Sigmoid colon (tissue), 7 donors: Measurements from ENCODE around the gene CCL23. TPM values are rescaled to one million over a fixed set of nuclear protein-coding genes. Genes with fewer than 3 reads are reported as not detected.
"Not testable (repeated sequence)": the region's sequence is repeated elsewhere in the genome, so short reads cannot be mapped to it uniquely, and the experiment has no call there.

Source experiments
- DNase-seq: peaks from one replicate; pipeline ENCODE4 v3.0.0-alpha.2; 2019
- H3K27ac ChIP-seq, 4 donors: fragments of 200-600 bp; sonication (generic); one replicate each; pipeline ENCODE4 v1.5.1; 2016 to 2019; ENCODE audit warnings: mild to moderate bottlenecking in 1 of 4
- H3K27me3 ChIP-seq, 3 donors: fragments of 200-600 bp; sonication (generic); one replicate each; pipeline ENCODE4 v1.5.1; 2019; ENCODE audit warnings: mild to moderate bottlenecking in 1 of 3
- H3K36me3 ChIP-seq, 4 donors: fragments of 200-600 bp; sonication (generic); one replicate each; pipeline ENCODE4 v1.5.1; 2016 to 2019
- H3K4me1 ChIP-seq, 4 donors: fragments of 200-600 bp; sonication (generic); one replicate each; pipeline ENCODE4 v1.5.1; 2017 to 2019
- H3K4me3 ChIP-seq, 4 donors: fragments of 200-600 bp; sonication (generic); one replicate each; pipeline ENCODE4 v1.5.1; 2017 to 2019; ENCODE audit warnings: mild to moderate bottlenecking in 2 of 4, moderate library complexity in 1 of 4
- H3K9me3 ChIP-seq, 4 donors: fragments of 200-600 bp in 3 of 4; sonication (generic) in 3 of 4; one replicate each; pipeline versions ENCODE4 v1.5.1 to v1.6.1; 2013 to 2019
- CTCF ChIP-seq, 4 experiments: fragments of 450-650 bp in 3 of 4; fragments of 200-600 bp in 1 of 4; IDR thresholded peaks; one replicate each; pipeline ENCODE4 v1.5.1; 2016 to 2019; ENCODE audit warnings: antibody characterized with exemption in 4 of 4, mild to moderate bottlenecking in 3 of 4, moderate library complexity in 2 of 4
- EP300 ChIP-seq, 4 donors: sonication (generic); formaldehyde crosslinking; IDR thresholded peaks; one replicate each; pipeline ENCODE4 v1.6.1; 2017; ENCODE audit warnings: antibody characterized with exemption in 4 of 4
- POLR2A ChIP-seq, 2 donors: fragments of 450-650 bp; IDR thresholded peaks; one replicate each; pipeline ENCODE4 v1.6.1; 2016; ENCODE audit warnings: antibody characterized with exemption in 2 of 2, mild to moderate bottlenecking in 2 of 2, moderate library complexity in 2 of 2
- POLR2AphosphoS5 ChIP-seq, 4 donors: sonication (generic); formaldehyde crosslinking; IDR thresholded peaks; one replicate each; pipeline ENCODE4 v1.6.1; 2017; ENCODE audit warnings: antibody characterized with exemption in 4 of 4
- WGBS, 2 donors: extraction: QIAGEN DNeasy Blood & Tissue Kit; methylation state at CpG; one replicate each; pipeline ENCODE4 v1.1.7; 2013; 5-methylcytosine and 5-hydroxymethylcytosine counted together
- intact Hi-C: fragments of 100-400 bp; cut with DNase I; formaldehyde crosslinking; loops from one replicate; pipeline ENCODE4 v1.15.1; 2023
- polyA plus RNA-seq, 3 donors: library from polyadenylated mRNA; stranded (reverse); fragments of 200-250 nt; gene quantifications; one replicate each; pipeline ENCODE4 v1.2.3, GENCODE V29; 2013
- total RNA-seq, 4 donors: library from RNA; depleted of rRNA; stranded (reverse); fragments of >200 nt; gene quantifications; one replicate each; pipeline ENCODE4 v1.1.0, GENCODE V29; 2016
- donor health status: healthy with polysubstance abuse.
- donor health status: Bipolar disorder and iron deficiency.
- donor health status: healthy.

Gene CCL23
- total and polyA plus RNA-seq, 7 donors: 0.82 to 18.6 (median 6.0) TPM; not detected in 2

GRCh38 chr17:36024106-36024869, 6.5 kb upstream of the CCL23 start:
- intact Hi-C loops: no loop called here
- TF ChIP-seq POLR2A (IDR thresholded peaks at IDR 0.05) (no peak), CTCF (IDR thresholded peaks at IDR 0.05) (no peak), POLR2AphosphoS5 (IDR thresholded peaks at IDR 0.05) (no peak), EP300 (IDR thresholded peaks at IDR 0.05) (no peak)
- H3K36me3 ChIP-seq: no peaks in the 10 kb centered on the region
- no peaks in the 10 kb centered on the region for H3K27me3 ChIP-seq
- no peak overlapping the region for H3K27ac ChIP-seq
- H3K4me3 ChIP-seq: no peak overlapping the region
- 88 to 90% methylated on average over 6 of the region's 6 CpGs for WGBS, 2 donors
- H3K4me1 ChIP-seq: no peaks in the 10 kb centered on the region
- no peak for DNase-seq
- peaks cover 0 to 2% (median 0%) of the 10 kb centered on the region in 4 donors for H3K9me3 ChIP-seq

GRCh38 chr17:36019423-36019822, 1.7 kb upstream of the CCL23 start:
- TF ChIP-seq POLR2AphosphoS5 (IDR thresholded peaks at IDR 0.05): no peak
- TF ChIP-seq EP300 (IDR thresholded peaks at IDR 0.05): no peak
- TF ChIP-seq POLR2A (IDR thresholded peaks at IDR 0.05): no peak
- no peak for TF ChIP-seq CTCF (IDR thresholded peaks at IDR 0.05)
- no peak for DNase-seq
- intact Hi-C loops: no loop called here
- H3K4me1 ChIP-seq: no peaks in the 10 kb centered on the region
- 91 to 97% methylated on average over 2 of the region's 2 CpGs for WGBS, 2 donors
- H3K9me3 ChIP-seq: peaks cover 0 to 2% (median 0%) of the 10 kb centered on the region in 4 donors
- H3K27ac ChIP-seq: no peak overlapping the region
- H3K27me3 ChIP-seq: no peaks in the 10 kb centered on the region
- no peaks in the 10 kb centered on the region for H3K36me3 ChIP-seq
- H3K4me3 ChIP-seq: no peak overlapping the region

- Histone ChIP-seq H3K9me3 (peaks cover 0 to 6% (median 4%) of the 10 kb centered on the region in 4 donors), H3K4me1 (no peaks in the 10 kb centered on the region), H3K36me3 (no peaks in the 10 kb centered on the region), H3K4me3 (no peak overlapping the region), H3K27me3 (no peaks in the 10 kb centered on the region), H3K27ac (no peak overlapping the region)
- 94 to 96% methylated on average over 2 of the region's 2 CpGs for WGBS, 2 donors
- intact Hi-C loops: no loop called here
- DNase-seq: no peak
- TF ChIP-seq CTCF (IDR thresholded peaks at IDR 0.05) (no peak), POLR2AphosphoS5 (IDR thresholded peaks at IDR 0.05) (no peak), POLR2A (IDR thresholded peaks at IDR 0.05) (no peak), EP300 (IDR thresholded peaks at IDR 0.05) (no peak)
These were observed 1.2 kb downstream of the CCL23 start for GRCh38 chr17:36016555-36016954.

- DNase-seq, H3K27ac ChIP-seq, H3K36me3 ChIP-seq, H3K4me1 ChIP-seq, intact Hi-C loops, H3K4me3 ChIP-seq, H3K27me3 ChIP-seq, H3K9me3 ChIP-seq: not testable (repeated sequence)
- 96 to 97% methylated on average over 4 of the region's 4 CpGs for WGBS, 2 donors
These were observed 1.9 kb downstream of the CCL23 start for GRCh38 chr17:36015895-36016294.

GRCh38 chr17:36014946-36015345, 2.8 kb downstream of the CCL23 start:
- no peak overlapping the region for H3K27ac ChIP-seq
- no peak for DNase-seq
- intact Hi-C loops: no loop called here
- H3K36me3 ChIP-seq: no peaks in the 10 kb centered on the region
- H3K4me1 ChIP-seq: no peaks in the 10 kb centered on the region
- H3K27me3 ChIP-seq: no peaks in the 10 kb centered on the region
- H3K9me3 ChIP-seq: peaks cover 0 to 6% (median 4%) of the 10 kb centered on the region in 4 donors
- TF ChIP-seq POLR2AphosphoS5 (IDR thresholded peaks at IDR 0.05) (no peak), CTCF (IDR thresholded peaks at IDR 0.05) (no peak), EP300 (IDR thresholded peaks at IDR 0.05) (no peak), POLR2A (IDR thresholded peaks at IDR 0.05) (no peak)
- WGBS, 2 donors: 76 to 86% methylated on average over 5 of the region's 5 CpGs
- no peak overlapping the region for H3K4me3 ChIP-seq
